GM21825 (cell line): Measurements from ENCODE around the gene SYT1.
"Not testable (repeated sequence)": the region's sequence is repeated elsewhere in the genome, so short reads cannot be mapped to it uniquely, and the experiment has no call there.

ENCODE experiments used
- ATAC-seq: cut with Tn5 transposase; IDR thresholded peaks from one replicate; pipeline ENCODE4 v1.9.1; 2021; ENCODE audit warnings: mild to moderate bottlenecking, moderate library complexity; ENCODE audit not compliant: unreplicated experiment

Gene SYT1

GRCh38 chr12:79203058-79203647 lies 338.6 kb downstream of the SYT1 start:
- no peak for ATAC-seq

GRCh38 chr12:79206871-79207270 lies 342.3 kb downstream of the SYT1 start:
- no peak for ATAC-seq

- not testable (repeated sequence) for ATAC-seq
Measured at GRCh38 chr12:79210403-79210802, 345.8 kb downstream of the SYT1 start.

- no peak for ATAC-seq
Measured at GRCh38 chr12:79217306-79217705, 352.7 kb downstream of the SYT1 start.

GRCh38 chr12:79223210-79223609 lies 358.6 kb downstream of the SYT1 start:
- no peak for ATAC-seq

- no peak for ATAC-seq
Measured at GRCh38 chr12:79223761-79224160, 359.2 kb downstream of the SYT1 start.

- ATAC-seq: no peak
Measured at GRCh38 chr12:79227091-79227490, 362.5 kb downstream of the SYT1 start.

GRCh38 chr12:79227646-79228045 lies 363.1 kb downstream of the SYT1 start:
- ATAC-seq: no peak

GRCh38 chr12:79233341-79233781 lies 368.8 kb downstream of the SYT1 start:
- ATAC-seq: no peak

GRCh38 chr12:79236920-79237319 lies 372.3 kb downstream of the SYT1 start:
- ATAC-seq: no peak

- no peak for ATAC-seq
Measured at GRCh38 chr12:79238246-79238645, 373.7 kb downstream of the SYT1 start.

GRCh38 chr12:79247494-79247893 lies 382.9 kb downstream of the SYT1 start:
- no peak for ATAC-seq

- ATAC-seq: no peak
Measured at GRCh38 chr12:79250186-79250585, 385.6 kb downstream of the SYT1 start.

GRCh38 chr12:79250960-79251755 lies 386.6 kb downstream of the SYT1 start:
- ATAC-seq: no peak

GRCh38 chr12:79252358-79253075 lies 387.9 kb downstream of the SYT1 start:
- no peak for ATAC-seq

GRCh38 chr12:79255288-79255687 lies 390.7 kb downstream of the SYT1 start:
- no peak for ATAC-seq

- ATAC-seq: no peak
Measured at GRCh38 chr12:79260923-79261322, 396.3 kb downstream of the SYT1 start.

GRCh38 chr12:79262938-79263337 lies 398.4 kb downstream of the SYT1 start:
- ATAC-seq: no peak

- no peak for ATAC-seq
Measured at GRCh38 chr12:79266343-79267144, 402.0 kb downstream of the SYT1 start.

GRCh38 chr12:79267580-79267979 lies 403.0 kb downstream of the SYT1 start:
- no peak for ATAC-seq

- no peak for ATAC-seq
Measured at GRCh38 chr12:79274501-79275064, 410.0 kb downstream of the SYT1 start.
